Lung (tissue), 12 donors: ENCODE measurements around the gene PDZD2. TPM values are rescaled to one million over a fixed set of nuclear protein-coding genes. Genes with fewer than 3 reads are reported as not detected.

ENCODE experiments used
- ATAC-seq: fragments of 200-7000 bp; cut with Tn5 transposase; one replicate; pipeline ENCODE4 v1.9.1; 2020; ENCODE audit warnings: moderate number of reproducible peaks; ENCODE audit not compliant: insufficient read depth, low FRiP score
- DNase-seq, 3 donors: peaks; one replicate each; pipeline ENCODE4 v3.0.0-alpha.2; 2013 to 2017
- H3K27ac ChIP-seq, 2 donors: one replicate each; pipeline ENCODE4 v1.5.1; 2013; ENCODE audit warnings: mild to moderate bottlenecking in 2 of 2, moderate library complexity in 2 of 2, control low read depth in 1 of 2, inconsistent platforms in 1 of 2, low read depth in 1 of 2, low read length in 1 of 2
- H3K27me3 ChIP-seq, 3 donors: one replicate each; pipeline ENCODE4 v1.5.1; 2013; ENCODE audit warnings: low read length in 2 of 3; ENCODE audit not compliant: control insufficient read depth in 3 of 3, insufficient read depth in 3 of 3
- H3K36me3 ChIP-seq, 4 donors: one replicate each; pipeline ENCODE4 v1.5.1; 2013; ENCODE audit warnings: low read length in 4 of 4, mild to moderate bottlenecking in 1 of 4, moderate library complexity in 1 of 4; ENCODE audit not compliant: control insufficient read depth in 4 of 4, insufficient read depth in 4 of 4
- H3K4me1 ChIP-seq, 5 donors: one replicate each; pipeline ENCODE4 v1.5.1; 2013; ENCODE audit warnings: low read length in 5 of 5, mild to moderate bottlenecking in 2 of 5, moderate library complexity in 1 of 5; ENCODE audit not compliant: control insufficient read depth in 5 of 5, insufficient read depth in 5 of 5
- H3K4me3 ChIP-seq: one replicate; pipeline ENCODE4 v1.5.1; 2013; ENCODE audit warnings: mild to moderate bottlenecking, control low read depth, moderate library complexity
- H3K9ac ChIP-seq, 2 donors: one replicate each; pipeline ENCODE4 v1.5.1; 2013; ENCODE audit warnings: low read length in 2 of 2, control low read depth in 1 of 2; ENCODE audit not compliant: insufficient read depth in 1 of 2
- H3K9me3 ChIP-seq, 4 donors: one replicate each; pipeline ENCODE4 v1.5.1; 2013; ENCODE audit warnings: low read length in 3 of 4, mild to moderate bottlenecking in 1 of 4, moderate library complexity in 1 of 4; ENCODE audit not compliant: control insufficient read depth in 4 of 4, insufficient read depth in 3 of 4
- WGBS, 2 donors: extraction: QIAGEN DNeasy Blood & Tissue Kit; methylation state at CpG; one replicate each; pipeline ENCODE4 v1.1.7; 2013; 5-methylcytosine and 5-hydroxymethylcytosine counted together
- polyA plus RNA-seq, 2 donors: library from polyadenylated mRNA; stranded (reverse); fragments of 200-250 nt; gene quantifications; one replicate each; pipeline ENCODE4 v1.2.1, GENCODE V29; 2013
- total RNA-seq, 2 donors: library from RNA; depleted of rRNA in 1 of 2; stranded (reverse); fragments of >200 nt in 1 of 2; gene quantifications; one replicate each; pipeline ENCODE4 v1.2.1, GENCODE V29; 2014 to 2021
- TF ChIP-seq, protein P1 (sequence below): IDR thresholded peaks from 2 replicates; pipeline ENCODE4 v1.5.1; 2012; ENCODE audit warnings: mild to moderate bottlenecking; ENCODE audit errors: control extremely low read depth, extremely low read depth
- donor health status: control.
- donor health status: control.
- donor health status: Bipolar disorder and iron deficiency.
- donor health status: healthy.
- donor health status: DM: yes; HTN: yes; CAD: no.

Gene PDZD2
- total and polyA plus RNA-seq, 4 donors, result 9.2 to 56.3 (median 24.8) TPM

DNA sequence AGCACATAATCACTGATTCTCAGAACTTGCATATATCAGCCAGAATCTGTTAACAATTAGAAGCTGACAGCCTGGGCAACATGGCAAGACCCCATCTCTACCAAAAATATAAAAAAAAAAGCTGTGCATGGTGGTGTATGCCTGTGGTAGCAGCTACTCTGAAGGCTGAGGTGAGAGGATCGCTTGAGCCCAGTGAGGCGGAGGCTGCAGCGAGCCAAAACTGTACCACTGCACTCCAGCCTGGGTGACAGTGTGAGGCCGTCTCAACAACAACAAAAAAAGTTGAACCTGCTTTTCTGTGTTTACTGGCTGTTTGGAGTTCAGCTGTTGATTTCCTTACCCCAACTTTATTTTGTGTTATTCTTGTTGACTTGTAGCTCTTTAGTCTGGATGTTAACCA is 468.4 kb downstream of the PDZD2 start:
- Histone ChIP-seq H3K9ac (no peak overlapping the region), H3K9me3 (peaks cover 0 to 1% (median 0%) of the 10 kb centered on the region in 4 donors), H3K4me1 (peaks cover 0 to 1% (median 0%) of the 10 kb centered on the region in 5 donors), H3K4me3 (no peak overlapping the region), H3K27me3 (no peaks in the 10 kb centered on the region), H3K36me3 (peaks cover 28 to 37% (median 35%) of the 10 kb centered on the region in 4 donors), H3K27ac (no peak overlapping the region)
- 97 to 99% methylated on average over 4 of the region's 4 CpGs for WGBS, 2 donors
- TF ChIP-seq, protein P1, sequence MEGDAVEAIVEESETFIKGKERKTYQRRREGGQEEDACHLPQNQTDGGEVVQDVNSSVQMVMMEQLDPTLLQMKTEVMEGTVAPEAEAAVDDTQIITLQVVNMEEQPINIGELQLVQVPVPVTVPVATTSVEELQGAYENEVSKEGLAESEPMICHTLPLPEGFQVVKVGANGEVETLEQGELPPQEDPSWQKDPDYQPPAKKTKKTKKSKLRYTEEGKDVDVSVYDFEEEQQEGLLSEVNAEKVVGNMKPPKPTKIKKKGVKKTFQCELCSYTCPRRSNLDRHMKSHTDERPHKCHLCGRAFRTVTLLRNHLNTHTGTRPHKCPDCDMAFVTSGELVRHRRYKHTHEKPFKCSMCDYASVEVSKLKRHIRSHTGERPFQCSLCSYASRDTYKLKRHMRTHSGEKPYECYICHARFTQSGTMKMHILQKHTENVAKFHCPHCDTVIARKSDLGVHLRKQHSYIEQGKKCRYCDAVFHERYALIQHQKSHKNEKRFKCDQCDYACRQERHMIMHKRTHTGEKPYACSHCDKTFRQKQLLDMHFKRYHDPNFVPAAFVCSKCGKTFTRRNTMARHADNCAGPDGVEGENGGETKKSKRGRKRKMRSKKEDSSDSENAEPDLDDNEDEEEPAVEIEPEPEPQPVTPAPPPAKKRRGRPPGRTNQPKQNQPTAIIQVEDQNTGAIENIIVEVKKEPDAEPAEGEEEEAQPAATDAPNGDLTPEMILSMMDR, result no peak
- ATAC-seq (no peak), DNase-seq (no peak)

DNA sequence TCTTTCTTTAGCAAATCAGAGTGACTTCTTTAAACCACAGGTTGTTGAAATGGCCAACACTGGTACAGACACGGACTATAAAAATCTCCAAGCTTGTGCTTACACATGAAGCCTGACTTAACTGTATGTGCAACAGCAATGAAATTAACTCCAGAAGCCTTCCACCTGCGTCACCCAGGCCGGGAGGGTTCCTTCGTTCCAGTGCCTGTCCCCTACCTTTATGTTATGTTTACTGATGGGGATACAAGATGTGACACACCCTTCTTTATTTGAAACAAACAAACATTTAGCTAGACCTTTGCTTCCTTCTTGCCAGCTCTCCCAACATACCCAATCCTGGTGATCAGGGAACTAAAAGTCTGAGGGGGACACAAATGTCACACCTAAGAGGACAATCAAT is 469.2 kb downstream of the PDZD2 start:
- no peak overlapping the region for H3K4me3 ChIP-seq
- DNase-seq (no peak), ATAC-seq (no peak)
- H3K9me3 ChIP-seq, result no peaks in the 10 kb centered on the region
- no peak overlapping the region for H3K9ac ChIP-seq
- peaks cover 0 to 1% (median 0%) of the 10 kb centered on the region in 5 donors for H3K4me1 ChIP-seq
- H3K36me3 ChIP-seq, result peaks cover 30 to 38% (median 34%) of the 10 kb centered on the region in 4 donors
- H3K27me3 ChIP-seq, result no peaks in the 10 kb centered on the region
- TF ChIP-seq, protein P1, result no peak
- no peak overlapping the region for H3K27ac ChIP-seq
- 82 to 89% methylated on average over 4 of the region's 4 CpGs for WGBS, 2 donors

DNA sequence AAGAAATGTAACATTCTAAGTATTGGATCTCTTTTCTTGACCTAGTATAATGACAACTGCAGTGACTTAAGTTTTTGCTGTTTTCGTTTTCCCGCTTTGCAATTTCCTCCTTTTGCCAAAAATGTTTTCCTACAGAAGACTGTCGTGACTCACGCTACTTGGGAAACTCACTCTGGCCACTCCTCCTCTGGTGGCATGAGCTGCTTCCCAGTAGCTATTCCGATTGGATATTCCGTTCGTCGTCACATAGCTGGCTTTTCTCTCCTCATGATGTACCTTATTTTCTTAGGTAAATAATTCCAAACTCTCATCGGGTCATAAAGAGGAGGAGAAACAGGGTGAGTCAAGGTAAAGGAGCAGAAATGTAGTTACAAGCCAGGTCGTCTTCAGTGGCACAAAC is 470.3 kb downstream of the PDZD2 start:
- 87 to 89% methylated on average over 10 of the region's 10 CpGs for WGBS, 2 donors
- Histone ChIP-seq H3K9ac (no peak overlapping the region), H3K4me1 (peaks cover 0 to 1% (median 0%) of the 10 kb centered on the region in 5 donors), H3K27me3 (no peaks in the 10 kb centered on the region), H3K4me3 (no peak overlapping the region), H3K27ac (no peak overlapping the region), H3K9me3 (no peaks in the 10 kb centered on the region), H3K36me3 (peaks cover 24 to 38% (median 30%) of the 10 kb centered on the region in 4 donors)
- TF ChIP-seq, protein P1, result no peak
- ATAC-seq, result no peak
- no peak for DNase-seq

DNA sequence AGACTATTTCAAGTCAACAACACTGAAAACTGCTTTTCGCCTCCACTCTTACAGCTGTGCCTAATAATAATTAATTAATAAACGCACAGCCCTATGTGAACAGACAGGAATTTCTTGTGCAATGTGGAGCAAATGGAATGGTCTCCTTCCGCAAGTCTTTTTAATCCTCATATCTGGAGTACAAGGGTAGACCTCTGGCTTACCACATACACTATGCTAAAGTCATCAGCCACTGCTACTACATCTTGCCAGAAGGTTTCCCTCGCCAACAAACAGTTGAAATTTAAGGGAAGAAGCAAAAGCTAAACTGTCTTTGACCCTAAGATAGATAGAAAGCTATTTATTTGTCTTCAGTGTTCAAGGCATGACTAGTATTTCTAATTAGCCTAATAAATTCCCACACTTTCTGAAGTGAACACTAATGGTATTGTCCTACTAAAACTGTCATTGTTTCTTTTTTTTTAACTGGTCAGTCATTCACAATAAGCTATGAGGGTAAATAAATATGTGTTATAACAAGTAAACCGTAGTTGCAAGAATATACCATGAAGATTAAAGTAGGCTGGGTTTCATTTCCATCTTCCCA is 471.3 kb downstream of the PDZD2 start:
- Histone ChIP-seq H3K4me1 (peaks cover 0 to 1% (median 0%) of the 10 kb centered on the region in 5 donors), H3K27ac (no peak overlapping the region), H3K9me3 (no peaks in the 10 kb centered on the region), H3K36me3 (peaks cover 20 to 38% (median 29%) of the 10 kb centered on the region in 4 donors), H3K9ac (no peak overlapping the region), H3K27me3 (no peaks in the 10 kb centered on the region), H3K4me3 (no peak overlapping the region)
- ATAC-seq (no peak), DNase-seq (no peak)
- WGBS, 2 donors, result 89 to 92% methylated on average over 5 of the region's 5 CpGs
- TF ChIP-seq, protein P1, result no peak
